G401 (cell line): Measurements from ENCODE around the gene EDN1. TPM values are rescaled to one million over a fixed set of nuclear protein-coding genes. Genes with fewer than 3 reads are reported as not detected.
"Not testable (repeated sequence)": the region's sequence is repeated elsewhere in the genome, so short reads cannot be mapped to it uniquely, and the experiment has no call there.

Source experiments
- DNase-seq: peaks from one replicate; pipeline ENCODE4 v3.0.0-alpha.2; 2015; ENCODE audit warnings: low spot score
- in situ Hi-C: cut with HindIII; loops from 2 replicates; pipeline ENCODE4 v1.10.0; 2016; ENCODE audit warnings: low sequenced_read_pairs, mixed read lengths
- total RNA-seq: library from RNA; depleted of rRNA; stranded (reverse); fragments of >200 nt; shearing (Covaris generic); gene quantifications from 2 replicates; pipeline ENCODE4 v1.2.3, GENCODE V29; 2014

EDN1 gene
- total RNA-seq, 1 experiment from 2014 or later = 0.68 TPM

DNA sequence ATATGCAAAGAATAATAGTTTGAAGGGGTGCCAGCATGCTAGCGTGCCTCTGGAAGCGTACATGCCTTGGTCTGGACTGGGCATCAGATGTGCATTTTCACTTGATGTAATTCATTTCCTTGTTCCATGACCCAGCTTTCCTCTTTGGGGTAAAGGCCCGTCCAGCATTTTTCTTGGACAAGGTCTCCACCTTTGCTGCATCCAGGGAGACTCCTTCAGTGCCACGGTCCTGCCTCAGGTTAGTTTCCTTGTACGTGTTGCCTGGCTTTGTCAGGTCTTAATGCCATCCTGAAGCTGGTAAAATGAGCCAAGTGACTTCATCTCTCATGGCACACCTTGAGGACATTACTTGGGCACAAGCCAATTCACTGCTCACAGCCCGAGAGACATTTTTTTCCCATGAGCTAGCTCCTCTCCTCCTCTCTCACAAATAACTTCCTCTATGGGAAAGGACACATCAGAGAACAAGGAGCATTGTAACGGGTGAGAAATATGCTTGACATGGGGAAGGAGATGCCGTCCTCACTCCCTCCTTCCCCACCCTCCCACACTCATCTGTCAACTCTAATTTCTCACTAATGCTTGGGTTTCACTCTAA is 23.9 kb downstream of the EDN1 start:
- no peak for DNase-seq
- in situ Hi-C loops = no loop called here

DNA sequence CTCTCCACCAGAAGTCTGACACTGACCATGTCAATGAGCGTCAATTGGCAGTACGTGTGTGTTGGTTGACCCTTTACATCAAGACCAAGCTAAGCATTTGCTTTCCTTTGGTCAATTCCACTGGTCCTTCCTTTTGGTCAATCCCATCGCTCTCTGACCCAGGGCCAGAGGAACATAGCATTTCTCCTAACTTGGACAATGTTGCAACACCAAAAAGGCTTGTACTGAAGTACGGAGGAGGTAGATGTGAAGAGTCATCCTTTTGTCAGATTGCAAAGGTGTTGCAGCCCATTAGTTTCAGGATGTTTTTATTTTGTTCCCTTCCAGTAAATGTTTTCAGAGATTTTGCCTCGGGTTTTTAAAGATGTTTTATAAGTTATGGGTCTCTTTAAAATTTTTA is 24.6 kb downstream of the EDN1 start:
- no peak for DNase-seq
- in situ Hi-C loops = no loop called here

GRCh38 chr6:12315292-12316081 is 25.3 kb downstream of the EDN1 start:
- in situ Hi-C loops = no loop called here
- no peak for DNase-seq

- DNase-seq = no peak
- in situ Hi-C loops = no loop called here
Observed at GRCh38 chr6:12318749-12319148, 28.6 kb downstream of the EDN1 start.

- DNase-seq, in situ Hi-C loops: not testable (repeated sequence)
Observed at GRCh38 chr6:12320074-12320473, 29.9 kb downstream of the EDN1 start.

GRCh38 chr6:12324099-12324498 is 33.9 kb downstream of the EDN1 start:
- in situ Hi-C loops = no loop called here
- no peak for DNase-seq

DNA sequence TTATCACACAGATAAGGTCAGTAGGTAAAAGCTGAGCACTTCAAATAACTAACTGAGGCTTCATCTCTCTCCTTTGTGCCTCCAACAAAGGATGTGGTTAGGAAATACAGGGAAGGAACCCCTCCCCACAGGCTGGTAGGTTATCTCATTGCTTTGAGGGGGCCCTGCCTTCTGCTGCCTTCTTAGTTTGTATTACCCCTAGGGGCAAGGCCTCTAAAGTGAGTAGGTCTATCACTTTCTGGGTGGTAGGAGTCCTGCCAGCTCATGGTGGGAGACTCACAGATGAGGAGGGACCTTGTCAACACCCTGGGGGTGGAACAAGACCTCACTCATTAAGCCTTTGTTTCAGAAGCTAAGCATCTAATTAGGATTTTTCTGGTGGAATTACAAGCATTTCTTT is 34.6 kb downstream of the EDN1 start:
- DNase-seq = no peak

DNA sequence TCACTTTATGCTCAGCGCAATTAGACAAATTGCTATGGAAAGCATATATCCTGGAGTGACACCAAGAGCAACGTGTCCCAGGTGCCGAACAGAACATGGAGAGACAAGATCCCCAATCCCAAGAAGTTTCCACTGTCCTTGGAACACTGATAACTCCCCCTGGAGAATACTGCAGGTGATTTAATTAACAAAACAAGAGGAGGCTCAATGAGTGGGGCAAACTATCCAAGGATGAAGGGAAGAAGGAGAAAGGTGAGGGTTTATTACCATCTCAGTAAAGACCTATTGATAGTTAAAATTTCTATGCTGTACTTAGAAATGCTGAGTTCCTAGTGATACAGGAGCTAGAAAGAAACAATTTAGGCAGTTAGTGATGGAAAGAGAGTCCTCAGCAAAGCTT is 35.7 kb downstream of the EDN1 start:
- in situ Hi-C loops = no loop called here
- no peak for DNase-seq

More for the DNA sequence above, 34.6 kb downstream of the EDN1 start:
- in situ Hi-C loops = no loop called here

DNA sequence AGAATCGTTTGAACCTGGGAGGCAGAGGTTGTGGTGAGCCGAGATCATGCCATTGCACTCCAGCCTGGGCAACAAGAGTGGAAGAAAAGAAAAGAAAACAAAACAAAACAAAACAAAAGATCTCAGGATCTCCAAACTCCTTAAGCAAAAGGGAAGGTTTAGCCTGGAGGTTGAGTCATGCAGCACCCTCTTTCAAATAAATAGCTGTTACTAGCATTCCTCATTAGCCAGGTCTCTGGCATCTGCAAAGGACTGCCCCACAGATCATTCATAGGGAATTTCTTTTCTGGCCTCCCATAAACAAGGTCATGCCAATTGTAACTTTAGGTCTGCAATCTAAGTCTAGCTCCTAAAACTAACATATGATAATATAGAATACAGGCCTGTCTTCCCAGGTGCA is 37.2 kb downstream of the EDN1 start:
- DNase-seq = no peak

DNA sequence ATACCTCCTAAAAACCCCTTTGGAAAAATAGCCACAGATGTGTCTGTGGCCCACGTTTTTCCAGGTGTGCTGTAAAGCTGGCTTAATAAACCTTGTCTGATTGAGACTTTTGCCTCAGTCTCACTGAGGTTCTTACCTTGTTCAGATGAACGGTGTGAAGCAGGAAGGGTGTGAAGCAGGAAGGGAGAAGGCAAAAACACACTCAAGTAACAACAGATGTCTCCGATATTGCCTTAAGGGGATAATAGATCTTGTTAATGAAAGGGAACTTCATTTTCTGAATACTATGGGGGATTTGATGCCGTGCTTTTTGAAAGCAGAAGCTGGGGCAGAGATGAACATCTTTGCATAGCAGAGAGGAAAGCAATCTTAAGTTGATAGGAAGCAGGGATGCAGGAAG is 37.8 kb downstream of the EDN1 start:
- no peak for DNase-seq
- in situ Hi-C loops = no loop called here

More for the DNA sequence above, 37.2 kb downstream of the EDN1 start:
- in situ Hi-C loops = no loop called here

DNA sequence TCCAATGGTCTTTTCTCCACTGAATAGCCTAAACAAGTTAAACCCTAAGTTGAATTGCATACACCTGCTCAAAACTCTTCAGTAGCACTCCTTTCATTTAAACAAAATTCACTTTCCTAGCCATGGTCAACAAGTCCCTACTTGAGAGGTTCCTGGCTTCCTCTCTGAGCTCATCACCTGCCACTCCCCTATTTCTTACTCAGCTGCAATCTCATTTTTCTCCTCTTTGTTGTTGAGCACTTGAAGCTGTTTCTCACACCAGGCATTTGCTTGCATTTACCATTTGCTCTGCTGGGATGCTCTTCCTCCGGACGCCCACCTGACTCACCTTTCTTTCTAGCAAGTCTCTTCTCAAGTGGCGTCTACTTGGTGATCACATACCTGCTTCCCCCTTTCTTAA is 38.5 kb downstream of the EDN1 start:
- DNase-seq = no peak
- in situ Hi-C loops = no loop called here

DNA sequence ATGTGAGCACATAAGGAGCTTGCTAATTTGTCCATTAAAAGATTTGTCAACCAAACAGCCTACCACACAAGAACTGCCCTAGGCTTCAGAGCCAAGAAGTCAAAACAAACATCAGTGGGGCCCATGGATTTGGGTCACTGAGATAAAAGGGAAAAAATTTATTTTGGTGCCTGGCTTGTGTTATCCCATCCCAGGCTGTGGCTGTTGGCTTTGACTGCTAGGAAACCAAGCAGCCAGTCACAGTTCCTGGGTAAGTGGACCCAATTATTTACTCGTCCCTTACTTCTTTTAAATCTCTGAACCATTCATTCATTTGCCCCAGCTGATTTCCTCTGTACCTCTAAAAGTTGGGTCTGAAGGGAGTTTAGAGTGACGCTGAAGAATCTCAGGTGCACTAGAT is 41.3 kb downstream of the EDN1 start:
- DNase-seq = peak; percentile 5
- in situ Hi-C loops = no loop called here

GRCh38 chr6:12331951-12332749 is 42.0 kb downstream of the EDN1 start:
- no peak for DNase-seq
- in situ Hi-C loops = no loop called here

DNA sequence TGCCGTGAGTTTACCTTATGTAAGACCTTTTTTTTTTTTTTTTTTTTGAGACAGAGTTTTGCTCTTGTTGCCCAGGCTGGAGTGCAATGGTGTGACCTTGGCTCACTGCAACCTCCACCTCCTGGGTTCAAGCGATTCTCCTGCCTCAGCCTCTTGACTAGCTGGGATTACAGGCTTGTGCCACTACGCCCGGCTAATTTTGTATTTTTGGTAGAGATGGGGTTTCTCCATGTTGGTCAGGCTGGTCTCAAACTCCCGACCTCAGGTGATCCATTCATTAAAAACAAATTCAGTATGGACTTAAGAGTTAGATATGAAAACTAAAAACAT is 42.6 kb downstream of the EDN1 start:
- in situ Hi-C loops, DNase-seq: not testable (repeated sequence)

DNA sequence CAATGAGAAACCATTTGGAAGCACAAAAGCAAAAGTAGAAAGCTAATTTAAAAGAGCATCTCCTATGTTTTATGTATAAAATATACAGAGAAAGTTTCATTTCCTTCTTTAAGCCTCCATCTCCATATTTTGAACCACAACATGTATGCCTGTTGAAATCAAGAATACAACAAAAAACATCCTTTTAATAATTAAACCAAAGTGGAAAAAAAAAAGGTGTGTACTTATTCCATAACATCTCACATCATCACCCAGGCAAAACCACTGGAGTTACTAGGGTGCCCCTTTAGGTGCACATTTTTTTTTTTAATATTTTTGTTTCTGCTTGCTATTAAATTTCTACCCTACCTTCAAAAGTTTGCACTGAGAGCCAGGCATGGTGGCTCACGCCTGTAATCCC is 43.0 kb downstream of the EDN1 start:
- DNase-seq = no peak
- in situ Hi-C loops = no loop called here

- in situ Hi-C loops = no loop called here
- no peak for DNase-seq
Observed at GRCh38 chr6:12334526-12335130, 44.5 kb downstream of the EDN1 start.

GRCh38 chr6:12335131-12335527 is 45.0 kb downstream of the EDN1 start:
- DNase-seq = no peak
- in situ Hi-C loops = no loop called here

- no peak for DNase-seq
- in situ Hi-C loops = no loop called here
Observed at GRCh38 chr6:12335717-12336116, 45.6 kb downstream of the EDN1 start.

GRCh38 chr6:12336121-12336971 is 46.2 kb downstream of the EDN1 start:
- no peak for DNase-seq
- in situ Hi-C loops = no loop called here
